Measurements from ENCODE around the gene LRP3. TPM values are rescaled to one million over a fixed set of nuclear protein-coding genes. Genes with fewer than 3 reads are reported as not detected.

LRP3 gene
- total and polyA plus RNA-seq, 2 experiments from 2014 or later = 3.5 to 62.7 TPM

DNA sequence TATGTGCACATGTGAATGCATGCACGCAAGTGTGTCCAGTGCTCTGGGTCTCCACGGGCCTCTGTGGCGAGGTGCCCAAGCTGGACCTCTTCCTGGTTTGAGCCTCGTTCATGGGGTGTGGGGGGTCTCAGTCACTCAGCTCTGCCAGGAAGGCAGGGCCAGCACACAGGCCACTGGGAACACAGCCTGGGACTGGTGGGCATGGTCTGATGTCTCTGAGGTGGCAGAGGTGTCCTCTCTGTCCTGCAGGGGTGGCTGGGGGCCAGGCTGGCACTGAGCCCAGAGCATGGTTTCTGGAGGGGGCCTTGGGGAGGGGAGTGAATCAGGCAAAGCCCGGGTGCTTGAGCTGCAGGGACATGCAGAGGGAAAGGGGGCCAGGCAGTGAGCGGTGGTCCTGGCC lies 9.4 kb downstream of the LRP3 start (continued):
- no peak for TF ChIP-seq CTCF (conservative IDR thresholded peaks at IDR 0.05; ENCODE audit: low read depth in 2 of 2)
- no peak for TF ChIP-seq STAT1 (IDR thresholded peaks at IDR 0.05; ENCODE audit: unreplicated experiment)
- TF ChIP-seq CREB1 (CRISPR knock-in tag; IDR thresholded peaks at IDR 0.05; ENCODE audit: low read depth) = no peak
- no peak for TF ChIP-seq POLR2AphosphoS5 (IDR thresholded peaks at IDR 0.05; ENCODE audit: low read depth)

GRCh38 chr19:33204136-33204973 lies 10.2 kb downstream of the LRP3 start:
- DNase-seq (ENCODE audit: low spot score) = no peak
- no peak for ATAC-seq
- H3K9me3 Mint-ChIP-seq = no peaks in the 10 kb centered on the region
- Histone ChIP-seq H3K4me3 (no peak overlapping the region), H3K9me2 (ENCODE audit: insufficient read depth) (no peaks in the 10 kb centered on the region), H3K79me2 (replicated peaks; ENCODE audit: insufficient read depth) (no peaks in the 10 kb centered on the region), H3K27me3 (ENCODE audit: insufficient read depth) (no peaks in the 10 kb centered on the region), H3K4me2 (no peak overlapping the region), H3K27ac (ENCODE audit: low read depth) (no peak overlapping the region), H3F3A (replicated peaks; ENCODE audit: low read depth) (no peaks in the 10 kb centered on the region), H3K36me3 (ENCODE audit: insufficient read depth) (no peaks in the 10 kb centered on the region), H4K20me1 (replicated peaks; ENCODE audit: insufficient read depth) (peaks cover 4% of the 10 kb centered on the region; the same call in 1 of the 2 replicates), H3K4me1 (ENCODE audit: insufficient read depth) (no peaks in the 10 kb centered on the region), H2AFZ (no peak overlapping the region)
- peaks cover 7% of the 10 kb centered on the region for H3K36me3 Mint-ChIP-seq (ENCODE audit: low read depth)
- H3K4me1 Mint-ChIP-seq = no peaks in the 10 kb centered on the region
- H3K4me3 Mint-ChIP-seq = no peak overlapping the region
- no peak overlapping the region for H3K27ac Mint-ChIP-seq
- peaks cover 6% of the 10 kb centered on the region for H3K27me3 Mint-ChIP-seq (ENCODE audit: insufficient read depth, low read depth, poor library complexity)
- TF ChIP-seq CTCF (conservative IDR thresholded peaks at IDR 0.05; ENCODE audit: low read depth in 2 of 2) (no peak), JUNB (IDR thresholded peaks at IDR 0.05; ENCODE audit: unreplicated experiment) (no peak), NANOG (IDR thresholded peaks at IDR 0.05; ENCODE audit: borderline replicate concordance) (no peak), ZNF331 (CRISPR knock-in tag; IDR thresholded peaks at IDR 0.05; ENCODE audit: low read depth) (no peak), STAT1 (IDR thresholded peaks at IDR 0.05; ENCODE audit: unreplicated experiment) (no peak), CREB1 (CRISPR knock-in tag; IDR thresholded peaks at IDR 0.05; ENCODE audit: low read depth) (no peak), ZNF114 (CRISPR knock-in tag; IDR thresholded peaks at IDR 0.05) (no peak), EZH2phosphoT487 (IDR thresholded peaks at IDR 0.05; ENCODE audit: unreplicated experiment) (no peak), POLR2AphosphoS5 (IDR thresholded peaks at IDR 0.05; ENCODE audit: low read depth) (no peak)
- TF ChIP-seq, protein P1, sequence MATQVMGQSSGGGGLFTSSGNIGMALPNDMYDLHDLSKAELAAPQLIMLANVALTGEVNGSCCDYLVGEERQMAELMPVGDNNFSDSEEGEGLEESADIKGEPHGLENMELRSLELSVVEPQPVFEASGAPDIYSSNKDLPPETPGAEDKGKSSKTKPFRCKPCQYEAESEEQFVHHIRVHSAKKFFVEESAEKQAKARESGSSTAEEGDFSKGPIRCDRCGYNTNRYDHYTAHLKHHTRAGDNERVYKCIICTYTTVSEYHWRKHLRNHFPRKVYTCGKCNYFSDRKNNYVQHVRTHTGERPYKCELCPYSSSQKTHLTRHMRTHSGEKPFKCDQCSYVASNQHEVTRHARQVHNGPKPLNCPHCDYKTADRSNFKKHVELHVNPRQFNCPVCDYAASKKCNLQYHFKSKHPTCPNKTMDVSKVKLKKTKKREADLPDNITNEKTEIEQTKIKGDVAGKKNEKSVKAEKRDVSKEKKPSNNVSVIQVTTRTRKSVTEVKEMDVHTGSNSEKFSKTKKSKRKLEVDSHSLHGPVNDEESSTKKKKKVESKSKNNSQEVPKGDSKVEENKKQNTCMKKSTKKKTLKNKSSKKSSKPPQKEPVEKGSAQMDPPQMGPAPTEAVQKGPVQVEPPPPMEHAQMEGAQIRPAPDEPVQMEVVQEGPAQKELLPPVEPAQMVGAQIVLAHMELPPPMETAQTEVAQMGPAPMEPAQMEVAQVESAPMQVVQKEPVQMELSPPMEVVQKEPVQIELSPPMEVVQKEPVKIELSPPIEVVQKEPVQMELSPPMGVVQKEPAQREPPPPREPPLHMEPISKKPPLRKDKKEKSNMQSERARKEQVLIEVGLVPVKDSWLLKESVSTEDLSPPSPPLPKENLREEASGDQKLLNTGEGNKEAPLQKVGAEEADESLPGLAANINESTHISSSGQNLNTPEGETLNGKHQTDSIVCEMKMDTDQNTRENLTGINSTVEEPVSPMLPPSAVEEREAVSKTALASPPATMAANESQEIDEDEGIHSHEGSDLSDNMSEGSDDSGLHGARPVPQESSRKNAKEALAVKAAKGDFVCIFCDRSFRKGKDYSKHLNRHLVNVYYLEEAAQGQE (IDR thresholded peaks at IDR 0.05; ENCODE audit: unreplicated experiment) = no peak
